ENCODE data around the gene LNX2.

The LNX2 gene

DNA sequence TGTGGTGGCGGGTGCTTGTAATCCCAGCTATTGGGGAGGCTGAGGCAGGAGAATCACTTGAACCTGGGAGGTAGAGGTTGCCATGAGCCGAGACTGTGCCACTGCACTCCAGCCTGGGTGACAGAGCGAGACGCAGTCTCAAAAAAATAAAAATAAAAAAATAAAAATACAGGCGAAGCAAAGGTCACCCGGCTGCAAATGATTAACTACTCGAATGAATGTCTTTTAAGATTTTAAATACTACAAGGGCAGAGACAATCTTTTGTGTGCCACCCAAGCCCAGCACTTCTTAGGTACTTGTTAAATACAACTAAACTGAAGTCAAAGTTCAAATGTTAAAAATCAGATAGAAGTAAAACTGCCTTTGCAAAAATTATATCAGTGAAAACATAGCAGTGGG lies 6.7 kb downstream of the LNX2 start:
- DNase-seq (ENCODE audit: low read depth in 2 of 2, low spot score in 1 of 2): no peak

DNA sequence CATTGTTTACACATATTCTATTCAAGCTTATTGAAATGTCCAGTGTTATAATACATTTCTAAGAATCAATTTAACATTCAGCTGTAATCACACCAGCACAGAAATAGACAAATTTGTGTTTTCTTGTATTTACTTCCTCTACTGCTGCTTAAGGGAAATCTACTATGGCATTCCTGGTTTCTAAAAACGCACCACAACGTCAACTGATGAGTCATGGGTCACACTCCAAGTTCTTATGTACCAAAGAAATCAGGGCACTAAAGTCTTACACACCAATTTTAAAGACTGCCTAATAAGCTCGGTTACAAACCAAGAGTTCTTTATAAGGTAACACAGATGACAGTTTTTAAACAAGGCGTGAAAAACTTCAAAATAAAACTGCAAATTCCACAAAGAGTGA lies 13.2 kb downstream of the LNX2 start:
- DNase-seq (ENCODE audit: low read depth in 2 of 2, low spot score in 1 of 2): no peak

DNA sequence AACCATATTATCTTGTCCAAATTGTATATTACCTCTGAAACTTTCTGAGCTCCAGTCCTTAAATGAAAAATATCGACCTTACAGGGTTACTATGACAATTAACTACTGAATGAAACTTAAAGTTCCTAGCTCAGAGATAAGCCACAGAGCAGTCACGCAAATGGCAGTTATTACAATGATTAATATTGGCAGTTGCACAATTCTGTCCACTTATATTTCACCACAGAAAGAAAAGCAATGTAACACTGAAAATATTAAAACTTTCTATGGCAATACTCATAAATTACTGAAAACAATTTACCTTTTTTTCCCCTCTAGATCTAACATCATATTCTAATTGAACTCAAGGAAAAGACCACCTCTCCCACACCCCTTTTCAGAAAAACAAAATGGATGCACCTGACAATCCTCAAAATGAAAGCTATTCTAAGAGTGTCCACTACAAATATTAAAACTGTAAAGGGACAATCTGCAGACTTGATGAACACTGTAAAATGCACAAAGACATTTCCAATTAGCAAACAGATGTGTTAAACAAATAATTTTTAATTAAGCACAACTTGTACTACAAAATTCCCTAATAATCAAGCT lies 14.6 kb downstream of the LNX2 start:
- no peak for DNase-seq (ENCODE audit: low read depth in 2 of 2, low spot score in 1 of 2)

DNA sequence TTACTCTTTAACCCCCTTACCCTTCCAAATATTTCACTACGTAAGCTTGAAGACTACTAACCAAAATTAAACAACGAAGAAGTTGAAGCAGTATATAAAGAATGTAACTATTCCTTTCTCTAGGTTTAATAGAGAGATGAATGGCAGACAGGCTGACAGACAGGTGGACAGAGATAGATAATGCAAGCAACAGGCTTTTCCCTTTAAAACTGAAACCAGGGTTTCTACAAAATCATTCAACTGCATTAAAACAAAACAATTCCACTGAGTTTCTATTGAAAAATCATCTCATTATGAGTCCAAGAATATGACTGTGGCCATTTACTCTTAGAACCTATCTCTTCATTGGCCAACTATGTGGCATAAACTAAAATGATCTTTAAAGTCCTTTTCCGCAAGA lies 15.2 kb downstream of the LNX2 start:
- DNase-seq (ENCODE audit: low read depth in 2 of 2, low spot score in 1 of 2): no peak

DNA sequence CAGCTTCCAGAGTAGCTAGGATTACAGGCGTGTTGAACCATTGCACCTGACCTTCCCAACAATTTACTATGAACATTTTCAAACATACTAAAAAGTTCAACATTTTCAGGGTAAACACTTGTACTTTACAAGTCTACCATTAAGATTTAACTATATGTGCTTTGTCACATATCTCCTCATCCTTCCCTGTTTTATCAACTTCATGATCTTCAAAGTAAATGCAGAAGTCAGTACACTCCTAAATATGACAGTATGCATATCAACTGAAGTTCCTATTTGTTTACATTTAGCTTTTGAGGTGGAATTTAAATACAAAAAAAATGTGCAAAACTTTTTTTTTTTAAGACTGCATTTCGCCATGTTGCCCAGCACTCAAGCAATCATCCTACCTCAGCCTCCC lies 18.5 kb downstream of the LNX2 start:
- DNase-seq (ENCODE audit: low read depth in 2 of 2, low spot score in 1 of 2): no peak

DNA sequence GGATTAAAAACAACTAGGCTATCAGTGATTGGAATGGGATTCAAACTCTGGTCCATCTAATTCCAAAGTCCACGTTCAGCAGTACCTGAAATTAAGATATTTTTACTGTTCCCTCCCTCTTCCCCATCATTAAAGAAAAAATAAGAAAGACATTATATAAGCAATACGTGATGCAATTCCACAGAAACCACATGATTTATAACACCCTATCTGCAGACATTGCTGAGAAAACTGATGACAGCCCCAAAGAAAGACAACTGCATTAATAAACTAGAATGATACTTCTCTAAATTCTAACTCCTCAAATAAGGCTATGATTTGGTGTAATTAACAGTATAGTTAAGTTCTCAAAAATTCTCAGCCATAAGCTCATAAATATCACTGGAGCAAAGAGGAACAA lies 19.1 kb downstream of the LNX2 start:
- no peak for DNase-seq (ENCODE audit: low read depth in 2 of 2, low spot score in 1 of 2)

DNA sequence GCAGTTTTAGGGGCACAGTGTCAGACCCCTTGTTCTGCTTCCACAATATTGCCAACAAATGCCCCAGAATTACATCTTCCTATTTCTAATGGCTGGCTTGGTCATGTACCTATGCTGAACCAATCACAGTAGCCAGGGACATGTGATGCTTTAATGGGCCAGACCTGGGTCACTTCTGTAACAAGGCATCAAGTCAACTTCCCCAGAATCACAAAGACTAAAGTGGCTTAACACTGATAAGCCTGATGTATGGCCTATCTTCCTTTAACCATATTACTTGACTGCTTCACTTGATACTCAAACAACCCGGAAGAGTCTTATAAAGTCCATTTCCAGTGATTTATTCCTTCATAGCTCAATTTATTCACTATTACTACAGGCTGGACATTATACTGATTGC lies 19.6 kb downstream of the LNX2 start:
- no peak for DNase-seq (ENCODE audit: low read depth in 2 of 2, low spot score in 1 of 2)

DNA sequence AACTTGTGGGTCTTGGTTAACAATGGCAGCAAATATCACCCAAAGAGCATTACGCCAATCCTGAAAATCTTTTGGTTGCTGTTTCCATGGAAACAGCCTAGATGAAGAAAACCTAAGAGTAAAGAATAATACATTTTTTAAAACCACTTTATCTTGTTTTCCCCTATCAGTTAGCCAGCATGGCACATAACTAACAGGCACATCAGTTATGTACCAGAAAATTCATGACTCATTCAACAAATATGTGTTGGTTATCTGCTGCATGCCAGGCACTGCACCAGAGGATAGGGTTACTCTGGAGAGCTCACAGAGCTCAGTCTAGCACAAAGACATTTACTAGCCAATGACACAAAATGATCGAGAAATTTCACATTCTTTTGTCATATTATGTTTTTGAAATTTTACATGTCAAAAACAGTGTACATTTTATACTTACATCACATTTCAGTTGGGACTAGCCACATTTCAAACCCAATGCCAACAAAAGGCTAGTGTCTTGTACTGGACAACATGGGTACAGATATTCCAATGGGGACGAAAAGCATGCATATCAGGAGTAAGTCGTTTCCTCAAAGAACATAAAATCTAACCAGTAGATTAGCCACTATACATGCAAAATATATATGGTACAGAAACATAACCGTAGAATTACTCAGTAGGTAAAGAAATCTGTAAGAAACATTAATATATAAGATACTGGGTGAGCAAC lies 20.3 kb downstream of the LNX2 start:
- DNase-seq (ENCODE audit: low read depth in 2 of 2, low spot score in 1 of 2): no peak

DNA sequence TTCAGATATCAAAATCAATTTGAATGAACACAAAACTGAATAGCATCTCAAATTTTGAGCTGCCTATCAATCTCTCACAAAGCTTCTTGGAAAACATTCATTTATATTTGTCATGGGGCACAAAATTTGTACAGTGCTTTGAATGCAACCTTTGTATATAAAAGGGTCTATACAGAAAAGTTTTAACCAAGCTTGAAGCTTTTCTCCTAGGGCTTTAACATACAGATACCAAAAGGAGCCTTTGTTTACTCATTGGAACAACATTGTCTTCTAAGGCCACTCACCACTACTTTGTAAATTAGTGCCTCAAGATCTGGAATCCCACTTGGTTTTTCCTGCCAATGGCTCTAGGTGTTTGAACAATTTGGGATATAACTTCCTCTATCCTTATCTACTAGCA lies 21.2 kb downstream of the LNX2 start:
- no peak for DNase-seq (ENCODE audit: low read depth in 2 of 2, low spot score in 1 of 2)

DNA sequence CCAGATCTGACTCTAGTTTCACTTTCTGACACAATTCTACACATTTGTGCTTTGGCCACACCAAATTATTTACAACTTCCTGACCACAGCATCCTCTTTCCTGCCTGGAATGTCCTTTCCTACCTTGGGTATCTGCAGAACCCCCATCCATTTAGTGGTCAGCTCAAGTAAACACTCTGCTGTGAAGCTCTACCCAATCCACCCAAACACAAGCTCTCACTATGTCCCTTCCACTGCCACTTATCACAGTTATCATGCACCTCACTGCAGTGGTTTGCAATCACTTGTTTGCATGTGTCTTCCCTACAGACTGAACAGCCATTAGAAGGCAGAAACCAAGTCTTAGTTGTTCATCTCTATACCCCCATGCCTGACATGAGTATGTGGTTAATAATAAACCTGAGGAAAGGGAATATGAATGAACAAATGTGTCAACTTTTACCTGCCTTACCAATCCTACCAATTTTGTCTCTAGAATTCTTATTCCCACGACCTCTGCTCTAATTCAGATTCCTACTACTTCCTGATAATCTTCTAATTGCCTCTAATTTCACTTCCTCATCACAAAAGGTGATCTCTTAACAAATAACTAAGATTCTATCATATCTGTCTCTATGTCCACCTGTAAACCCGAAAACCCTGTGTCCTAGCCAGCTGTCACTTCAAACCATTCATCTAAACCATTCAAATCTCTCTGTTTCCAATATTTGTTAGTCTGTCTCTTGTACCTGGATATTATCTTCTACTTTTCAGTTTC lies 25.1 kb downstream of the LNX2 start:
- no peak for DNase-seq (ENCODE audit: low read depth in 2 of 2, low spot score in 1 of 2)

DNA sequence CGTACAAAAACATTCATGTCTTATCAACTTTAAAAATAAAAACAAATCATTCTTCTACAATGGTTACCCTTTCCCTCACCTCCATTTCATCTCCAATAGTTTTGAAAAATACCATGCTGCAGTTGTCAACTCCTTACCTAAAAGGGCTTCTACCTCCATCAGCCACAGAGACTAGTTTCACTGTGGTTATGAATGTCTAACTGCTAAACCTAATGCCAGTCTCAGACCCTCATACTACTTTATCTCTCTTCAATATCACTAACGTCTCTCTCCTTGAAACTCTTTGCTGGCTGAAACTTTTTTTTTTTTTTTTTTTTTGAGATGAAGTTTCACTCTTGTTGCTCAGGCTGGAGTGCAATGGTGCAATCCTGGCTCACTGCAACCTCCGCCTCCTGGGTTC lies 27.1 kb downstream of the LNX2 start:
- DNase-seq (ENCODE audit: low read depth in 2 of 2, low spot score in 1 of 2): no peak

DNA sequence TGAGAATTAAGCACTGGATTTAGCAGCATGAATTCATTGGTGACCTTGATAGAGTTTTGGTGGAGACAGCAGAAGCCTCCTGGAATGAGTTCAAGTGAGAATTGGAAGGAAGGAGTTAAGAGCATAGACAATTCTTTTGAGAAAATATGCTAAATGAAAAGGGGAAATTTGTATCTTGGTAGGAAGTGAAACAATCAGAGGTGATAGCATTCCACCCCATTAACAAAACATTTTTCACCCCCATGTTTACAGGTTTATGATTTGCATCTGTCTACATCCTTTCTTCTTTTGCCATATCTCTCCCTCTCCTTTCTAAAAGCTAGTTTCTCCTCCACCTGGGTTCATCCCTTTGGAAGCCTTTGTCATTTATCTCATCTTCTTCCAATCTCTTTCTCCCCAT lies 27.5 kb downstream of the LNX2 start:
- no peak for DNase-seq (ENCODE audit: low read depth in 2 of 2, low spot score in 1 of 2)

DNA sequence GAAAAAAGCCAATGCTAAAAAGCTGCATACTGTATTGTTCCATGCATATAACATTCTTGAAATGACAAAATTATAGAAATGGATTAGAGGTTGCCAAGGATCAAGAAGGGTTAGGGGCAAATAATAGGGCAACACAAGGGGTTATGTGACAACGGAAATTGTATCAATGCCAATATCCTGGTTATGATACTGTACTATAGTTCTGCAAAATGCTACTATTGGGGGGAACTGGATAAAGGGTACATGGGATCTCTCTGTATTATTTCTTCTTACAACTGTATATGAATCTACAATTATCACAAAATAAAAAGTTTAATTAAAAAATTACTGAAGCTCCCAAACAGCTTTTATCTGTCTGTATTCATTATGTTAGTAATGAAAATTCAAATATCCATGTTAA lies 31.9 kb downstream of the LNX2 start:
- no peak for DNase-seq (ENCODE audit: low read depth in 2 of 2, low spot score in 1 of 2)

DNA sequence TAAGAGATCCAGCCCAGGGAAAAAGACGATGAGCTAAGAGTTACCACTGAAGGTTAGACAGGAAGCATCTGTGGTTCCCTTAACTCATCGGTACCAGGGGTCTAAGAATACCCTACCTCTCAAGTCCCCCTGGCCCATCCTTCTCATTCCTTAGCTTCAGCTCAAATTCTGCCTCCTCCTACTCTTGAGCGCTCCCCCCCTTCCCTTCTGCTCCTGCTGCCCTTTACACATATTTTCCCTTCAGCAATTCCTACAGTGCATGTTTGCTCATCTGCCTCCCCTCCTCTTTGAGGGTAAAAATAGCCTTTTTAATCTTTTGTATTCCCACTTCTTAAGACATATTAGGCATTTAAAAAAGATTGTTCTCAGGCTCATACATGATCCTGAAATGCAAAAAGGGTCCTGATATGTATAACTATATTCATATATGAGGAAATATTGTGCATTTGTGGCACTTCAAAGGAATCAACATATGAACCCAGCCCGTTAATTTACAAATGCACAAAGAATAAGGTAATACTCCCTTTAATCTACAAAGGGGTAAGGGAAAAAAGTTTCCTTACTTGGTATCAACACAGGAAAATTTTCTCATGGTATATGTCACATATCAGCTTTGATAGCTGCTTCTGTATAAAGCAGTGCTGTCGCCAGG lies 33.1 kb downstream of the LNX2 start:
- no peak for DNase-seq (ENCODE audit: low read depth in 2 of 2, low spot score in 1 of 2)

DNA sequence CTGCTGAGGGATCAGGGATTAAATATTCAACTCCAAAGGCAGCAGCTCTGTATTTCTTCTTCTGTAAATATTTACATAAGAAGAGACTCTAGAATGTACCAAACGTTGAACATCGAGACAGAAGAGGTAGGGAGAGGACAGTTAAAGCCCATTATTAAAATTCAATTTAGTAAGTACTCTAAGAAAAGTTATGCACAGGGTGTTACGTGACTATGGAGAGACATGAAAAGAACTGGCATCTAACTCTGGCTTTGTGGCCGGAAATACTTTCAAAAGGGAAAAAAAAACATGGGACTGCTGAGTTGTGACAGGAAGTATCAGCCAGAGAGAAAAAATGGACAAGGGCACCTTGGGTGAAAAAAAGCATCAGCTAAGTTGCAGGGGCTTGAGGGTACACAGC lies 36.7 kb downstream of the LNX2 start:
- DNase-seq (ENCODE audit: low read depth in 2 of 2, low spot score in 1 of 2): no peak

DNA sequence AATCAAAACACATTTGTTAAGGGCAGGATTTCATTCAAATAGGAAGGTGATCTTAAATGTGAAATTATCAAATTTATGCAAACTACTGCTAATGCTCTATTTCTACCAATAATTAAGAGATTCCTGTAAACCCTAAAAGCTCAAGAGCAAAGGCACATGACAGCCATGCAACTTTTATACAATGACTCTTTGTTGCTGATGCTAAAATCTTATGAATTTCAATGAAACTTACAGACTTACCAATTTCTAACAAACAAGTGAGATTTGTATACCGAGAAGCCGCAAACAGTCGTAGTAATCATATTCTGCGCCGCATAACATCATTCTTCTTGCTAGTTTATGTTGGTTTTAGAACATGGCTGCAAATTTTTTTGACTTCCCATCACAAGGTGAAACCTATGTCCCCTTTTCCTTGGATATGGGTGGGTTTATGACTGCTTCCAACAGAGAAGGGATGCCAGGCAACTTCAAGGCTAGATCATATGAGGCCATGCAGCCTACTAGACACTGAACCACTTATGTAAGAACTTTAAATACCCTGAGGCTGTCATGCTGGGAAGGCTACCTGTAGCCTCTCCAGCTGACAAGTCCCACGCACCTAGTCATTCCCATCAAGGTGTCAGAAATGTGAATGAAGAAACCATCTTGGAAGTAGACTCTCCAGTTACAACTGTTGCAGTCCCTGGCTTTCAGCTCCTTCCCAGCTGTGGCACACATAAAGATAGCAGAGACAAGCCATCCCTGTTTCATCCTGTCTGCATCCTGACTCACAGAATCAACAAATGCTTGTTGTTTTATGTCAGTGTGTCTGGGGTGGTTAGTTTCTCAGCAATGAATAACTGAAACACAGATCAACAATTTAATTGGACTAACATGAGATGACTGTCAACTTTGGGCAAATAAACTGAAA lies 42.0 kb downstream of the LNX2 start:
- DNase-seq (ENCODE audit: low read depth in 2 of 2, low spot score in 1 of 2): no peak

DNA sequence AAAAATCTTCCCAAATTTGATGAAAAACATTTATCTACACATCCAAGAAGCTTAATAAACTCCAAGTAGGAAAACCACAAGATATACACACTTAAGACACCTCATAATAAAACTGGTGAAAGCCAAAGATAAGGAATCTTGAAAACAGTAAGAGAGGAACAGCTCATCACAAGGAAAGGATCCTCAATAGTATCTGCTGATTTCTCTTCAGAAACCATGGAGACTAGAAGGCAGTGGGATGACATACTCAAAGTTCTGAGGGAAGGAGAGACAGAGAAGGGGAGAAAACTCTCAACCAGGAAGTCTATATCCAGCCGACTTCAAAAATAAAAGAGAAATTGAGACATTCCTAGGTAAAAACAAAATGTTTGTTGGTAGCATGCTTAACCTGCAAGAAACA lies 45.7 kb downstream of the LNX2 start:
- no peak for DNase-seq (ENCODE audit: low read depth in 2 of 2, low spot score in 1 of 2)

DNA sequence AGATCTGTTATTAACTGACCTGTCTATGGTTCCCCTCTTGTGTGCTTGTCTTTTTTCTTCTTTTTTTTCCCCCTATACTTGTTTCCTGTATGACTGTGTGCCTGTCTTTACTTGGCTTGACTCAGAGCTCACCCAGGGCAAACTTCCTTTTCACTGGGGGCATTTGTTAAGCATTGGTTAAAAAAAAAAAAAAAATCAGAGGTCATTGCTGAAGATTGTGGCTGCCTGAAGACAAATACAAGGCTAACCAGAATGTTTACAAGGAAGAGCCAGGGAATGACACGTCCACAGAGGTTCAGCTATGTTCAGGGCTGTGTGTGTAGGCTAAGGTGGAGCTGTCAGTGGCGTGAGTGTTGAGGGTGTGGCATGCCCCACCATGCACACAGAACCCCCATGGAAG lies 47.1 kb downstream of the LNX2 start:
- DNase-seq (ENCODE audit: low read depth in 2 of 2, low spot score in 1 of 2): no peak

DNA sequence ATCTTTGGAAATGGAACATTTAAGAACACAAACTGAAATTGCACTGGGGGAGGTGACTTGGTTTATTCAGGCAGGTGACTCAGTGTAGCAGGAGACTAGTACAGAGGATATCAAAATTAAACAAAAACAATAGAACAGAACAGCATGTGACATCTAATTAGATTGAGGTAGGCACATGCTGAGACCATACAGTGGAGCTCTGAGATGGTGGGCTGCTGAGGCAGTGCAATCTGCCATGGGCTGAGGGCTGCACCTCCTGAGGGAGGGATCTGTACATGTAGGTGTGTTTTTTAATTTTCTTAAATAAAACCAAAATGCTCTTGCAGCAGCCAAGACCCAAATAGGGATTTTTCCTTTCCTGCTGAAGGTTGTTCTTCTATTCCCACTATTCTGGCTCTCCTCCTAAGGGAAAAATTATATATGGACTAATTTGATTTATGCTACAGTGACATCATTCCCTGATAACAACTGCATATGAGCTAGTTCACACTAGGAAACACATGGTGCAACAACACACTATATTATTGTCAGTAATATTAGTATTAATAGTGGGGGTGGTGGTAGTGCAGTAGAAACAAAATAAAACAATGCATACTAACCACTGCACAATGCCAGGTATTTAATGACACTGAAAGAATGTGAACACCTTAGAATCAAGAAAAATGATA lies 48.0 kb downstream of the LNX2 start:
- no peak for DNase-seq (ENCODE audit: low read depth in 2 of 2, low spot score in 1 of 2)

DNA sequence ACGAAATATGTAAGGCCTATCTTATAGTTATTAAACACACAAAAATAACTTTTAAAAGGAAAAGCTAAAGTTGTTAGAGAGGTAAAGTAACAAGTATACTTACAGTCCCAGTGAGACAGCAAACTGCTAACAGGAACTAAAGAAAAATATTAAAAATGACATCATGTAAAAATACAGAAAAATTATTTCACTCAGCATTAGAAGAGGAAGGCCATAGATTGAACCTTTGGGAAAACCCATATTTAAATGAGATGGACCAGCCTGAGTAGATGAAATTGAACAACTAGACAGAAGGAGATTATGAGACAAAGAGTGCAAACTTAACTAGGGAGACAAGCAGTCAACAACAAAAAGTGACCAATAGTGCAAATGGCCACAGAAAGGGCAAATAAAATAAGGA lies 49.4 kb downstream of the LNX2 start:
- DNase-seq (ENCODE audit: low read depth in 2 of 2, low spot score in 1 of 2): no peak

DNA sequence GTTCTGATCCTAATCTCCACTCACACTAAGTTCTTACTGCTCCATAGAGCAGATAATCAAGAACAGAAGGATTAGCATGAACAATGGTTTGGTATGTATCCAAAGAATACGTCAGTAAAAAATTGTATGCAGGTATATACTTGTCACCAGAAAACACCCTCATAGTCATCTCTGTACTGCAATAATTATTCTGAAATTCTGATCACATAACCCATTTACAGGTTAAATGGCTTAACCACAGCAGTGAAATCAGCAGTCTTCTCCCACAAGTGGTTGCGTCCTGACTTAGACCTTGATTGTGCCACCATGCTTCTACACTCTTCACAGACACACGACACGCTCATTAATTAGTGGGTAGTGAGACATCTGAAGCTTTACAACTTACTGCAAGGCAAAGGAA lies 50.9 kb downstream of the LNX2 start:
- DNase-seq (ENCODE audit: low read depth in 2 of 2, low spot score in 1 of 2): no peak

Measured in stimulated activated CD8-positive, alpha-beta memory T cell treated with anti-CD3 and anti-CD28 coated beads, Interleukin-4, amount 100 ng/mL, for 4 hours (primary cell).